Muscle of leg (tissue), 11 donors: Measurements from ENCODE around the gene ZSWIM1. TPM values are rescaled to one million over a fixed set of nuclear protein-coding genes. Genes with fewer than 3 reads are reported as not detected.
A peak's percentile ranks its signal among the peaks of the same experiment; 100 is the strongest.

ENCODE experiments used
- DNase-seq: peaks from one replicate; pipeline ENCODE4 v3.0.0; 2013
- H3K27ac ChIP-seq: one replicate; pipeline ENCODE4 v1.5.1; 2013; ENCODE audit warnings: mild to moderate bottlenecking, low read length, control low read depth
- H3K27me3 ChIP-seq: one replicate; pipeline ENCODE4 v1.6.1; 2013; ENCODE audit warnings: low read length; ENCODE audit not compliant: control insufficient read depth, insufficient read depth
- H3K36me3 ChIP-seq: one replicate; pipeline ENCODE4 v1.6.1; 2013; ENCODE audit warnings: low read length; ENCODE audit not compliant: control insufficient read depth, insufficient read depth
- H3K4me1 ChIP-seq: one replicate; pipeline ENCODE4 v1.6.1; 2013; ENCODE audit warnings: low read length; ENCODE audit not compliant: control insufficient read depth, insufficient read depth
- H3K4me3 ChIP-seq: one replicate; pipeline ENCODE4 v1.5.1; 2013; ENCODE audit warnings: low read length, control low read depth
- H3K9me3 ChIP-seq: replicated peaks from 2 replicates; pipeline ENCODE4 v1.6.1; 2013; ENCODE audit warnings: low read depth, low read length; ENCODE audit not compliant: control insufficient read depth
- WGBS: methylation state at CpG from one replicate; pipeline ENCODE4 v1.1.5; 2013; ENCODE audit warnings: missing lambda C conversion rate; ENCODE audit not compliant: insufficient coverage; 5-methylcytosine and 5-hydroxymethylcytosine counted together
- polyA plus RNA-seq, 8 donors: library from polyadenylated mRNA; unstranded; fragments of 120-200 nt; gene quantifications; one replicate each; pipeline versions ENCODE4 v1.2.1 to v1.2.3, GENCODE V29; 2013; ENCODE audit warnings: inconsistent platforms in 1 of 8, low replicate concordance in 1 of 8; ENCODE audit not compliant: insufficient read length in 8 of 8, insufficient read depth in 1 of 8
- total RNA-seq: library from RNA; stranded (reverse); fragments of 120-200 nt; gene quantifications from one replicate; pipeline ENCODE4 v1.2.4, GENCODE V29; 2013

The ZSWIM1 gene
- total and polyA plus RNA-seq, 9 donors, result 5.1 to 12.3 (median 9.5) TPM

- H3K27ac ChIP-seq, result no peak overlapping the region
- H3K36me3 ChIP-seq, result peaks cover 63% of the 10 kb centered on the region
- no peak overlapping the region for H3K4me3 ChIP-seq
- WGBS, result 90% methylated on average over 23 of the region's 25 CpGs
- H3K4me1 ChIP-seq, result peaks cover 31% of the 10 kb centered on the region
- H3K9me3 ChIP-seq, result no peaks in the 10 kb centered on the region
- no peaks in the 10 kb centered on the region for H3K27me3 ChIP-seq
- DNase-seq, result no peak
Observed at GRCh38 chr20:45840700-45841198, 40.3 kb upstream of the ZSWIM1 start.

GRCh38 chr20:45841407-45842129 is 39.5 kb upstream of the ZSWIM1 start:
- DNase-seq, result no peak
- Histone ChIP-seq H3K27me3 (no peaks in the 10 kb centered on the region), H3K9me3 (no peaks in the 10 kb centered on the region), H3K4me1 (peaks cover 26% of the 10 kb centered on the region), H3K36me3 (peaks cover 64% of the 10 kb centered on the region), H3K27ac (peak overlapping the region; percentile 53), H3K4me3 (no peak overlapping the region)
- WGBS, result 84% methylated on average over 7 of the region's 10 CpGs

DNA sequence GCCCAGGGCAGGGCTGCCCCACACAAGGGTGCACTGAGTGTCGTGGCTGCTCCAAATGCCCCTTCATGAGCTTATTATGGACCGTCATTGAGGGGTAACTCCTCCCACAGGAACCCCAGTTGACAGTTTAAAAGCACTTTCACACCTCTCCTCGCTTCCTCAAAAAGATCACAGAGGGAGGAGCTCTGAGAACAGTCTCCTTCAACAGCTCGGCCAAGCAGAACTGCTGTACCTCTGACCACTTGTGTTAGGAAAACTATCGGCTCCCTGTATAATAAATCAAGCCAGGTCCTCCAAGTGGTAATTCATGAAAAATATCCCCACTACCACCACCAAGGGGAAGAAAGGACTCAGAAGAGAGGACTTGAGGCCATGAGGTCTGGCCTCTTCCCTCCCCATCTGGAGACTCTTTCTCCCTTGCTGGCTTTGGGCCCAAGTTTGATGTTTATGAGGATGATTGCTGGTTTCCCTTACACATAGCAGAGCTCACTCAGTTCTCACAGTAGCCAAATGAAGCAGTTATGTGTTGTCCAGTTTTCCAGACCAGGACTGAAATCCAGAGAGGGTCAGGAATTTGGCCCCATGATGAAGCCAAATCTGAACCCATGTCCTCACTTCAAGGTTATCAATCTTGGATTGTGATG is 38.7 kb upstream of the ZSWIM1 start:
- Histone ChIP-seq H3K36me3 (peaks cover 64% of the 10 kb centered on the region), H3K27me3 (no peaks in the 10 kb centered on the region), H3K4me1 (peaks cover 23% of the 10 kb centered on the region), H3K4me3 (no peak overlapping the region), H3K27ac (peak overlapping the region; percentile 15), H3K9me3 (no peaks in the 10 kb centered on the region)
- 35% methylated on average over 3 of the region's 5 CpGs for WGBS
- peak; percentile 70 for DNase-seq

GRCh38 chr20:45843506-45843905 is 37.5 kb upstream of the ZSWIM1 start:
- WGBS, result 92% methylated on average over 13 of the region's 14 CpGs
- Histone ChIP-seq H3K27me3 (no peaks in the 10 kb centered on the region), H3K27ac (no peak overlapping the region), H3K36me3 (peaks cover 72% of the 10 kb centered on the region), H3K4me1 (peaks cover 23% of the 10 kb centered on the region), H3K4me3 (no peak overlapping the region), H3K9me3 (no peaks in the 10 kb centered on the region)
- DNase-seq, result no peak

DNA sequence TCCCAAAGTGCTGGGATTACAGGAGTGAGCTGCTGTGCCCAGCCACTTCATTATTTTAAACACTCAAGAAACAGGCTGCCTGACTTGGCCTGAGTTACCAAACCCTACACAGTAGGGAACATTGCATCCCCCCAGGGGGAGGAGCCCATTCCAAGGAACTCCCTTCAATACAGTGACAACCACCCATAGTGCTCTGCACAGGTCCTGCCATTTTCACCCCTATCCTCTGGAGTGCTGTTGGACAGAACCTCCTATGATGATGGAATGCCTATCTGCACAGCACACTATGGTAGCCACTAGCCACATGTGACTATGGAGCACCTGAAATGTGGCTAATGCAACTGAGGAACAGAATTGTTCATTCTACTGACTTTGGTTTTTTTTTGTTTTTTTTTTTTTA is 35.6 kb upstream of the ZSWIM1 start:
- H3K4me1 ChIP-seq, result peaks cover 23% of the 10 kb centered on the region
- H3K27me3 ChIP-seq, result no peaks in the 10 kb centered on the region
- H3K27ac ChIP-seq, result no peak overlapping the region
- H3K9me3 ChIP-seq, result no peaks in the 10 kb centered on the region
- DNase-seq, result no peak
- H3K4me3 ChIP-seq, result no peak overlapping the region
- H3K36me3 ChIP-seq, result peaks cover 75% of the 10 kb centered on the region

DNA sequence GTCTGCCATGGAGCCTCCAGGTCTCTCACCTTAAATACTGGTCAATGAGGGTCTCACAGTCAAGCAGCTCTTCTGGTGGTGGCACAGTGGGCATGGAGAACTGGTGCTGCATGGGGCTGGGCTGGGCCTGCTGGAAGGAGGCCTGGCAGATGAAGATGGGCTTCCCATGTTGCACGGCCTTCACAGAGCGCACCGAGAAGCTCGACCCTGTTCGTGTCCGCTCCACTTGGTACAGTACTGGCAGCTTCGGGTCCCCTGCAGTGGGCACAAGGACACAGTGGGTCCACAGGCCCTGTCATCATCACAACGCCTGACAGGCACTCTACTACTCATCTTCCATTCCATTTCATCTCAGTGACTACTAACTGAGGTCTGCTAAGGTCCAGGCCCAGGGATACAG is 32.6 kb upstream of the ZSWIM1 start:
- Histone ChIP-seq H3K36me3 (peaks cover 61% of the 10 kb centered on the region), H3K27me3 (no peaks in the 10 kb centered on the region), H3K4me3 (no peak overlapping the region), H3K4me1 (no peaks in the 10 kb centered on the region), H3K27ac (no peak overlapping the region), H3K9me3 (no peaks in the 10 kb centered on the region)
- no peak for DNase-seq
- WGBS, result 96% methylated on average over 8 of the region's 8 CpGs

- Histone ChIP-seq H3K4me1 (no peaks in the 10 kb centered on the region), H3K27ac (no peak overlapping the region), H3K36me3 (peaks cover 59% of the 10 kb centered on the region), H3K9me3 (no peaks in the 10 kb centered on the region), H3K4me3 (no peak overlapping the region), H3K27me3 (no peaks in the 10 kb centered on the region)
- no peak for DNase-seq
- WGBS, result 100% methylated on average over 1 of the region's 8 CpGs
Observed at GRCh38 chr20:45848969-45849582, 32.0 kb upstream of the ZSWIM1 start.

DNA sequence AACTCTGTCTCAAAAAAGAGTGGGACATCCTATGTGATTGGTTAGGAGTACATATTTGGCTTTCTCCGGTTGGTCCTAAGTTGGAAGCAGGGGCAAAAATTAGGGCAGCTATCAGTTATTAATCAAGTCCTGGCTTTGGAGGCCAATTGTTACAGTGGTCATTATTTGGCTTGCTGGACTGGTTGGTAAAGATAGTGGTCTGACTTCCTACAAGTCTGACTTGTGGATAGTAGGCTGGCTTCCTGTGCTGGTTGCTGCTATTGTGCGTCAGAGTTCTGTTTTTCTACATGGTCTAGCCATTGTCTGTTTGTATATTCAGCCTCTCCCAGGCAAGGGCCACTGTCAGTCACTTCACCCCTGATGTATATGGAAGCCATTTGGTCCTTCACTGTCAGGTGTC is 30.8 kb upstream of the ZSWIM1 start:
- Histone ChIP-seq H3K9me3 (no peaks in the 10 kb centered on the region), H3K4me1 (peaks cover 2% of the 10 kb centered on the region), H3K27ac (no peak overlapping the region), H3K27me3 (no peaks in the 10 kb centered on the region), H3K4me3 (no peak overlapping the region), H3K36me3 (peaks cover 59% of the 10 kb centered on the region)
- no peak for DNase-seq
- WGBS, result 79% methylated on average over 2 of the region's 2 CpGs

GRCh38 chr20:45850926-45851325 is 30.1 kb upstream of the ZSWIM1 start:
- DNase-seq, result no peak
- Histone ChIP-seq H3K4me1 (peaks cover 6% of the 10 kb centered on the region), H3K27me3 (no peaks in the 10 kb centered on the region), H3K4me3 (no peak overlapping the region), H3K9me3 (no peaks in the 10 kb centered on the region), H3K27ac (no peak overlapping the region), H3K36me3 (peaks cover 56% of the 10 kb centered on the region)
- WGBS, result no CpG with 5 or more reads among the region's 1 CpG

DNA sequence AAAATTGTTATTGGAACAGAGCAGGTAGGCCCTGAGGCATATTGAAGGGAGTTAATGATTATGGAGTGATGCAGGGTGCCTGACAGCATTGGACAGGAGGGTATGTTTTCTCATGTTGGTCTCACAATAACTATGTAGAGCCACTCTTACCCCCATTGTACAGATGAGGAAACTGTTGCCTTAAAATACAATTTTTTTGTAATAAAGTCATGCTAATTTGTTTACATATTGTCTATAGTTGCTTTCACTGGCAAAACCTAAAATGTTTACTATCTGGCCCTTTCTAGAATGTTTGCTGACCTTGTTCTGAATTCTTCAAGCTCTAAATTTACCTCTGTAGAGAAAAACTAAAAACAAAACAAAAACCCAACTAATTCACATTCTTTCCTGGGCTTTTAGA is 29.5 kb upstream of the ZSWIM1 start:
- no peak for DNase-seq
- no peak overlapping the region for H3K4me3 ChIP-seq
- H3K27ac ChIP-seq, result no peak overlapping the region
- no peaks in the 10 kb centered on the region for H3K9me3 ChIP-seq
- H3K27me3 ChIP-seq, result no peaks in the 10 kb centered on the region
- peaks cover 50% of the 10 kb centered on the region for H3K36me3 ChIP-seq
- H3K4me1 ChIP-seq, result peaks cover 12% of the 10 kb centered on the region
